GM10248 (cell line): ENCODE results near the gene MINDY1.

Experiments
- CTCF ChIA-PET: fragments of 300-600 bp; sonication (Branson Sonifier 250); formaldehyde crosslinking; extraction: SDS; loops from one replicate; lab custom pipeline; 2021; ENCODE audit warnings: antibody characterized with exemption; lab: Yijun Ruan, JAX
- POLR2A ChIA-PET: fragments of 350-650 bp; sonication (Branson Sonifier 250); formaldehyde crosslinking; extraction: SDS; loops from one replicate; lab custom pipeline; 2020; ENCODE audit warnings: antibody characterized with exemption; lab: Yijun Ruan, JAX
- DNase-seq: peaks from one replicate; pipeline ENCODE4 v3.0.0; 2012; ENCODE audit errors: extremely low spot score
- TF ChIP-seq, protein P1 (sequence below): IDR thresholded peaks from 2 replicates; pipeline ENCODE4 v1.5.1; 2012; ENCODE audit warnings: mild to moderate bottlenecking, low read depth; ENCODE audit errors: extremely low read depth, missing control alignments, control extremely low read depth

MINDY1 gene

DNA sequence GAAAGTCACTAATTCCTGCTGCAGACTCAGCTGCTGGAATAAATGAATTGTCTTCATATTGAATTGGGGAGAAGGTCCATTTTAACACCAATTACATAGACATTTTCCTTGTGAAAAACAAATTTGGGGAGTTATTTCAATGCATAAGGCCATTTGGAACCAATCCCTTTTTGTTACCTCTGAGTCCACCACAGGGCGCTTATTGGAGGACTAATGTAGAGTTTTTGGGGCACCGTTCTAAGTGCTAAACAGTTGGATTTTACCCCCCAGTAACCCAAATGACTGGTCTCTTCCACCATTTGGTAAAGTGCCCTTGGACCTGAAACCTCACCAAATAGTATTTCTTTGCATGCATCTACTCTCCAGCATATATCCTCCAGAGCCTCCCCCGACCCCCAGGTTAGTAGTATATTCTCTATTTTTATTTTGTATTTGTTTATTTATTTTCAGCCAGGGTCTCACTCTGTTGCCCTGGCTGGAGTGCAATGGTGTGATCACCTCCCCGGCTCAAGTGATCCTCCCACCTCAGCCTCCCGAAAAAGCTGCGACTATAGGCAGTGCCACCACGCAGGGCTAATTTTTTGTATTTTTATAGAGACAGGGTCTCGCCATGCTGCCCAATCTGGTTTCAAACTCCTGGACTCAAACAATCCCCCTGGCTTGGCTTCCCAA is 3.1 kb upstream of the MINDY1 start:
- CTCF ChIA-PET: interaction anchor here (3.4 kb wide), 1 partner anchor 14 kb away, joined by 9 read pairs; no protein-coding TSS in a partner anchor
- no peak for DNase-seq
- TF ChIP-seq, protein P1, sequence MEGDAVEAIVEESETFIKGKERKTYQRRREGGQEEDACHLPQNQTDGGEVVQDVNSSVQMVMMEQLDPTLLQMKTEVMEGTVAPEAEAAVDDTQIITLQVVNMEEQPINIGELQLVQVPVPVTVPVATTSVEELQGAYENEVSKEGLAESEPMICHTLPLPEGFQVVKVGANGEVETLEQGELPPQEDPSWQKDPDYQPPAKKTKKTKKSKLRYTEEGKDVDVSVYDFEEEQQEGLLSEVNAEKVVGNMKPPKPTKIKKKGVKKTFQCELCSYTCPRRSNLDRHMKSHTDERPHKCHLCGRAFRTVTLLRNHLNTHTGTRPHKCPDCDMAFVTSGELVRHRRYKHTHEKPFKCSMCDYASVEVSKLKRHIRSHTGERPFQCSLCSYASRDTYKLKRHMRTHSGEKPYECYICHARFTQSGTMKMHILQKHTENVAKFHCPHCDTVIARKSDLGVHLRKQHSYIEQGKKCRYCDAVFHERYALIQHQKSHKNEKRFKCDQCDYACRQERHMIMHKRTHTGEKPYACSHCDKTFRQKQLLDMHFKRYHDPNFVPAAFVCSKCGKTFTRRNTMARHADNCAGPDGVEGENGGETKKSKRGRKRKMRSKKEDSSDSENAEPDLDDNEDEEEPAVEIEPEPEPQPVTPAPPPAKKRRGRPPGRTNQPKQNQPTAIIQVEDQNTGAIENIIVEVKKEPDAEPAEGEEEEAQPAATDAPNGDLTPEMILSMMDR: no peak
- POLR2A ChIA-PET: no interaction called here

DNA sequence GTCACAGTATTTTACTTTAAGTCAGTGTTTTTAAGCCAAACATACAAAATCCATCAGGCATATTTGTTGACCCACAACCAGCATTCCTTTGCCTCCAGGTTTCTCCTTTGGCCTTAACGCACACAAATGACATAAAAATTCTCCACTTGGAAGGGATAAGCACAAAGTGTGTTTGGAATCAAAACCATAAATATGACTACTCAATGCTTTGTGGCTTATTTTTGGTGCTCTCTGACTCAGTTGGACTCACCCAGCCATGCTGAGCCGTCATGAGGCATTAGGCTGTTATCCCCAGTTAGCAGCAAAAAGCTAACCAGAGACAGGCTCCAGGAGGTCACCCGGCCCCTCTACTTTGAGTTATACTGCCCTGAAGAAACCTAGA is 2.5 kb upstream of the MINDY1 start:
- no peak for DNase-seq
- TF ChIP-seq, protein P1: no peak
- CTCF ChIA-PET: interaction anchor here (3.4 kb wide), 1 partner anchor 13 kb away, joined by 9 read pairs; no protein-coding TSS in a partner anchor

DNA sequence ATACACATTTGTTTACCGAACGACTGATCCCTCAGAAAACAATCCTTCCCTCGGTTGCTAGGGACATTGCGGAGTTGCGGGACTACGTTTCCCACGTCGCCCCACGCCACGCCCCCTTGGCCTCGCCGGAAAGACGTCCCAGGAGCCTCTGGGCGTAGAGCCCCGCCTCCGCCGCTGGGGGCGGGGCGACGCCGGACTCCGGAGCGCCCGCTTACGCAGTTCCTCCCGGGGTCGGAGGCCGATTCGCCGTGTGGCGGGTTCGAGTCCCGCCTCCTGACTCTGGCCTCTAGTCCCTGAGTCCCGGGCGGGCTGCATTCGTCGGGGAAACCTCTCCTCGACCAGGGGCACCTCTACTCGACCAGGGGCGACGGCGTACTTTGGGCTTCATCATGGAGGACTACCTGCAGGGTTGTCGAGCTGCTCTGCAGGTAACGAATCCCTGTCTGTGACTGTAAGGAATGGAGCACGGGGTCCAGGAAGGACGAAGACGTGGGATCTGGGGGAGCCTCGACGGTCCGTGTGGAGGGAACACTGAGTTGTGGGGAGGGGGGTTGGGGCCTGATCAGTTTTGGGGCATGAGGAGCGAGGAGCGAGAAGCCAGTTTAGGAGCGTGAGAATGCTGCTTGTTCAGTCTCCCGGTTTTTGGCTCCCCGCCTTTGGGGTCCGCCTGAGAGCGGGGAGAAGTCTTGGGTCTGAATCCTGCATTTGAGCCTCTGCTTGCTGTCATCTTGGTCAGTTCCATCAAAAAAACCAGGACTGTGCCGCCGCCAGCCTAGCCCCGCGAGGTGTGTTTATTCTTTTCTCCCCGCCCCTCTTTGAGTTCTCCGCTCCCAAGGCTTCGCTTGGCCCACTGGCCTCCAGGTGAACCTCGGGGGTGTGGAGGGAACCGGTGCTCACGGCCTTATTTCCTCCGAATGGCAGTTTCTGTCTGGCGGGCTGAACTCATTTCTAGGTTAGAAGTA is 1.8 kb upstream of the MINDY1 start, which contains the start of gene PRUNE1:
Gene PRUNE1 (plus strand): TSS at position 206 of the 962 bp plus-strand sequence. CDS start 184 bp downstream, at position 390.
- POLR2A ChIA-PET: no interaction called here
- DNase-seq: peak; percentile 99
- CTCF ChIA-PET: interaction anchor here (3.4 kb wide), 1 partner anchor 13 kb away, joined by 9 read pairs; no protein-coding TSS in a partner anchor
- TF ChIP-seq, protein P1: no peak

More for the DNA sequence above, 2.5 kb upstream of the MINDY1 start:
- POLR2A ChIA-PET: no interaction called here

DNA sequence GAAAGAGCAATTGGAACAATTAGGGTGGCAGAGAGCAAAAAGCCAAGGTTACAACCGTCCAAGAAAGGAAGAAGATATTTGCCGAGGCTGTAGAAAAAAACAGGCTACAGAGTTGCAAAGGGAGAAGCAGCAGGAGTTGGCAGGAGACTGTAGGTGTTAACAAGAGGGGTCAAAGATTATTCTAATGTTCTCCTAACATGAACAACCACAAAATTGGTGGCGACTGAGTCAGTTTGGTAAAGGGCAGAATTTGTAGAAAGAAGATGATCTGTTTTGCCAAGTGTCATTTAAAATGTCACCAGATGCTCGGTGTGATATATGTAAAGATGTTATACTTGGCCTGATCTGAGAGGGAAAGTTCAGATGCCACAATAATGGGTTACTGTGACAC is 1.1 kb upstream of the MINDY1 start:
- ChIA-PET CTCF (interaction anchor here (3.3 to 3.9 kb wide), 3 partner anchors 12 to 27 kb away, joined by 9 to 99 read pairs (median 41); partner anchors contain the start of gene ANXA9), POLR2A (no interaction called here)
- TF ChIP-seq, protein P1: no peak
- DNase-seq: no peak

DNA sequence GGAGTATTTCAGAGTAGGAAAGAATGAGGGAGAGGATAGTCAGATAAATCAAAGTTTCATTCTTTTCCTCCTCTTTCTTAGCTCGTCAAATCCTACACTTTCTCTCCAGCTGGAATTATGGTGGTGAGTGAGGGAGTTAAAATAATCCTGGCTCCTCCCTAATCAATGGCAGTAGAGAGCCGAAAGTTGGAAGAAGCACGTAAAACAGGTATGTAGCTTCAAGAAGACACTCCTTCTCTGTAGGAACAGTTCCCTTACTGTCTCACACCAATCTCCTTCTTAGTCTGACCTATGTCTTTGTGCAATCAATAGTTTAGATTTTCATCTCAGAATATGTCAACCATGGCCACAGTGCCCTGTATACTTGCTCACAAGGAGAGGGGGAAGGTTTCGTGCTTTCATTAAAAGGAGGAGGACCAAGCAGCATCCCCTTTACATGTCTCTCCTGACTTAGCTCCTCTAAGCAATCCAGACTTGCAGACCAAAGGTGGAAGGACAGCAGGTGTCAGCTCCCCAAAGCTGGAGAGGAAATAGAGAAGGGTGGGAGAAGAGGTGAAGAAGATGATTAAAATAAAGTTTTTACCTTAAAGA is 878 bp downstream of the MINDY1 start:
- ChIA-PET POLR2A (interaction anchor here (0.6 to 1.2 kb wide), 4 partner anchors 8 to 426 kb away, joined by 3 to 16 read pairs (median 4); partner anchors contain the start of genes MCL1 and SETDB1), CTCF (interaction anchor here (0.7 to 3.9 kb wide), 22 partner anchors 10 to 751 kb away, joined by 3 to 99 read pairs (median 4); partner anchors contain the start of genes ANXA9, C1orf56, CDC42SE1 and GABPB2)
- no peak for DNase-seq
- TF ChIP-seq, protein P1: no peak
